OCI-LY1 (cell line): ENCODE results near the gene AHI1.

Experiments used
- EZH2 ChIP-seq: fragments of 200-600 bp; sonication (generic), shearing (Covaris generic); IDR thresholded peaks from 2 replicates; pipeline ENCODE4 v1.8.0; 2017; ENCODE audit warnings: borderline replicate concordance, mixed run types, mild to moderate bottlenecking, antibody characterized with exemption, low read length, moderate library complexity, mixed read lengths
- TF ChIP-seq, protein P1 (sequence below): fragments of 200-600 bp; sonication (generic), shearing (Covaris generic); IDR thresholded peaks from 2 replicates; pipeline ENCODE4 v1.5.1; 2017; ENCODE audit warnings: mild to moderate bottlenecking, antibody characterized with exemption, low read length, moderate library complexity, mixed read lengths

DNA sequence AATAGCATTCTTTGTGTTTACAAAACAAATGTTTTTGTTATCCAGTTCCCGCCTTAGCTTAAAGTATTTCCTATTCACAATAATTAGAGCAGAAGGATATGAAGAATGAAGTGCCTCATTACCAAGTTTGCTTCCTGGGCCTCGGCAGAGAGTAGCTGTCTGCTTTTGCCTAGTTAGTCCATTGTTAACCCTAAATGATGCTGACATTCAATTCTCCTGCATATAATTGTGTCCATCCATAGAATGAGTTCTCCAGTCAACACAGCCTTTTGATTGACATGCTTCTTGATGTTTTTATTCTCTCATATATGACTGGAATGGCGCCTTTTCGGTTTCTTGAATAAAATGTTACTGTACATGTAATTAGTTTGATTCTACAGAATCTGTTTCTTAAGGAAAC lies 215.6 kb downstream of the AHI1 start:
- TF ChIP-seq, protein P1, sequence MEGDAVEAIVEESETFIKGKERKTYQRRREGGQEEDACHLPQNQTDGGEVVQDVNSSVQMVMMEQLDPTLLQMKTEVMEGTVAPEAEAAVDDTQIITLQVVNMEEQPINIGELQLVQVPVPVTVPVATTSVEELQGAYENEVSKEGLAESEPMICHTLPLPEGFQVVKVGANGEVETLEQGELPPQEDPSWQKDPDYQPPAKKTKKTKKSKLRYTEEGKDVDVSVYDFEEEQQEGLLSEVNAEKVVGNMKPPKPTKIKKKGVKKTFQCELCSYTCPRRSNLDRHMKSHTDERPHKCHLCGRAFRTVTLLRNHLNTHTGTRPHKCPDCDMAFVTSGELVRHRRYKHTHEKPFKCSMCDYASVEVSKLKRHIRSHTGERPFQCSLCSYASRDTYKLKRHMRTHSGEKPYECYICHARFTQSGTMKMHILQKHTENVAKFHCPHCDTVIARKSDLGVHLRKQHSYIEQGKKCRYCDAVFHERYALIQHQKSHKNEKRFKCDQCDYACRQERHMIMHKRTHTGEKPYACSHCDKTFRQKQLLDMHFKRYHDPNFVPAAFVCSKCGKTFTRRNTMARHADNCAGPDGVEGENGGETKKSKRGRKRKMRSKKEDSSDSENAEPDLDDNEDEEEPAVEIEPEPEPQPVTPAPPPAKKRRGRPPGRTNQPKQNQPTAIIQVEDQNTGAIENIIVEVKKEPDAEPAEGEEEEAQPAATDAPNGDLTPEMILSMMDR: no peak
- TF ChIP-seq EZH2: no peak
